BE2C (cell line): ENCODE results near the gene ATG2B.

Experiments
- DNase-seq: peaks from one replicate; pipeline ENCODE4 v3.0.0-alpha.2; 2020
- H3K27me3 ChIP-seq: fragments of 250-450 bp; sonication (Bioruptor Pico); 2 replicates; pipeline ENCODE4 v1.5.1; 2020; ENCODE audit warnings: mild to moderate bottlenecking
- H3K36me3 ChIP-seq: fragments of 250-450 bp; sonication (Bioruptor Pico); 2 replicates; pipeline ENCODE4 v1.5.1; 2020; ENCODE audit warnings: mild to moderate bottlenecking
- H3K4me1 ChIP-seq: fragments of 250-450 bp; sonication (Bioruptor Pico); 2 replicates; pipeline ENCODE4 v1.5.1; 2020
- H3K4me3 ChIP-seq: 2 replicates; pipeline ENCODE4 v1.5.1; 2011; ENCODE audit warnings: low read depth, low read length
- H3K9me3 ChIP-seq: fragments of 250-450 bp; sonication (Bioruptor Pico); 2 replicates; pipeline ENCODE4 v1.5.1; 2020
- TF ChIP-seq, protein P1 (sequence below): IDR thresholded peaks from 2 replicates; pipeline ENCODE4 v1.5.1; 2012; ENCODE audit warnings: mild to moderate bottlenecking, low read depth, low read length

ATG2B gene

DNA sequence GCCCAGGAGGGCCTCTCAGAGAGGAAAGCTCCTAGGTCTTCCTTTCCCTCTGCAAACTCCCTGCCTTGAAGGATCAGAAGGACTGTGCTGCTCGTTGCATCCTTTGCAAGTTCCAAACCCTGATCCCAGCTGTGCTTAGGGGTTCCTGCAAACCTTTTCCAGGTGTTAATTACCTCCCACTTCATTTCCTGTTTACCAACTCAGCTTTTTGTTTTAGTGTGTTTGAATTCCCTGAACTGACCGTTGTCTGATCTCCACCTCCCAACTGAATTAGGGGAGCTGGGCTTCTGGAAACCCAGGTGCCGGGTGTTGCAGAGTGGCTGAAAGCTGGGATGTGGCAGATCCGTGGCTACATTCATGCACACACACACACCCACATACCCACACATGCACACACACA is 127.7 kb downstream of the ATG2B start:
- no peak overlapping the region for H3K4me3 ChIP-seq
- no peaks in the 10 kb centered on the region for H3K9me3 ChIP-seq
- DNase-seq: no peak
- H3K27me3 ChIP-seq: no peaks in the 10 kb centered on the region
- H3K4me1 ChIP-seq: peaks cover 3% of the 10 kb centered on the region; the same call in 1 of the 2 replicates
- H3K36me3 ChIP-seq: no peaks in the 10 kb centered on the region; the same call in 1 of the 2 replicates
- TF ChIP-seq, protein P1, sequence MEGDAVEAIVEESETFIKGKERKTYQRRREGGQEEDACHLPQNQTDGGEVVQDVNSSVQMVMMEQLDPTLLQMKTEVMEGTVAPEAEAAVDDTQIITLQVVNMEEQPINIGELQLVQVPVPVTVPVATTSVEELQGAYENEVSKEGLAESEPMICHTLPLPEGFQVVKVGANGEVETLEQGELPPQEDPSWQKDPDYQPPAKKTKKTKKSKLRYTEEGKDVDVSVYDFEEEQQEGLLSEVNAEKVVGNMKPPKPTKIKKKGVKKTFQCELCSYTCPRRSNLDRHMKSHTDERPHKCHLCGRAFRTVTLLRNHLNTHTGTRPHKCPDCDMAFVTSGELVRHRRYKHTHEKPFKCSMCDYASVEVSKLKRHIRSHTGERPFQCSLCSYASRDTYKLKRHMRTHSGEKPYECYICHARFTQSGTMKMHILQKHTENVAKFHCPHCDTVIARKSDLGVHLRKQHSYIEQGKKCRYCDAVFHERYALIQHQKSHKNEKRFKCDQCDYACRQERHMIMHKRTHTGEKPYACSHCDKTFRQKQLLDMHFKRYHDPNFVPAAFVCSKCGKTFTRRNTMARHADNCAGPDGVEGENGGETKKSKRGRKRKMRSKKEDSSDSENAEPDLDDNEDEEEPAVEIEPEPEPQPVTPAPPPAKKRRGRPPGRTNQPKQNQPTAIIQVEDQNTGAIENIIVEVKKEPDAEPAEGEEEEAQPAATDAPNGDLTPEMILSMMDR: no peak

DNA sequence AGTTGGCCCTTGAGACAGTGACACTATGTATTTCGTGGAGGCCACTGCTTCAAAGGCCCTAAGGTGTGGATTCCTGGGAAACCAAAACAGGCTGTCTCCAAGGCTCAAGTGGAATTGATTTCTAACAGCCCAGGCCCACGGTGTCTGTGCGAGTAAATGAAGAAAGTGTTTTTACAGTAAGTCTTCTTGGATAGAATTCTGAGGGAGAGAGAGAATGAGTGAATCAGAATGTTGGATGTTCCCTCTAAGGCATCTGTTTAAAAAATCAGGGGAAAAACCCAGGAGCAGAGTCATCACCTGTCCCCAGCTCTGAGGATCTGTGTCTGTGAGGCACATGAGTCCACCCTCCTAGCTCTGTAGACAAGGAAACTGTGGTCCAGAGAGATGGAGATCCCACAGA is 129.5 kb downstream of the ATG2B start:
- TF ChIP-seq, protein P1: no peak
- Histone ChIP-seq H3K36me3 (no peaks in the 10 kb centered on the region), H3K4me3 (no peak overlapping the region), H3K27me3 (no peaks in the 10 kb centered on the region), H3K4me1 (peaks cover under 1% of the 10 kb centered on the region; the same call in 1 of the 2 replicates), H3K9me3 (no peaks in the 10 kb centered on the region)
- DNase-seq: no peak

DNA sequence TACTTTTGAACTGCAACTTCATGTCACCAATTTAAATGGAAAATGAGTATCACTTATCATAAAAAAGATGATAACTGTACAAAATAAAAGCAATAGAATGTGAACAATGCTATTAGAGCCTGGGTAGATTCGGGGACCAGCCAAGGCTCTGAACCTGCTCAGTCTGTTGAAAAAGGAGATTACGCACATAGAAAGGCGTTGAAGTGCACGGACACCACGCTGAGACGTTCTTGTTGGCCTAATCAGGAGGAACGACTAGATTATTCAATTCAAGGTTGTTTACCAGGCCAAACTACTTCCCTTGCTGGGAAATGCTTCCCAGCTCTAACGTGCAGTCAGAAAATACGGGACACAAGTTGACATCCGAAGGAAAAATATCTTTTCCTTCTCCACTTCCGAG is 130.6 kb downstream of the ATG2B start:
- no peak for DNase-seq

DNA sequence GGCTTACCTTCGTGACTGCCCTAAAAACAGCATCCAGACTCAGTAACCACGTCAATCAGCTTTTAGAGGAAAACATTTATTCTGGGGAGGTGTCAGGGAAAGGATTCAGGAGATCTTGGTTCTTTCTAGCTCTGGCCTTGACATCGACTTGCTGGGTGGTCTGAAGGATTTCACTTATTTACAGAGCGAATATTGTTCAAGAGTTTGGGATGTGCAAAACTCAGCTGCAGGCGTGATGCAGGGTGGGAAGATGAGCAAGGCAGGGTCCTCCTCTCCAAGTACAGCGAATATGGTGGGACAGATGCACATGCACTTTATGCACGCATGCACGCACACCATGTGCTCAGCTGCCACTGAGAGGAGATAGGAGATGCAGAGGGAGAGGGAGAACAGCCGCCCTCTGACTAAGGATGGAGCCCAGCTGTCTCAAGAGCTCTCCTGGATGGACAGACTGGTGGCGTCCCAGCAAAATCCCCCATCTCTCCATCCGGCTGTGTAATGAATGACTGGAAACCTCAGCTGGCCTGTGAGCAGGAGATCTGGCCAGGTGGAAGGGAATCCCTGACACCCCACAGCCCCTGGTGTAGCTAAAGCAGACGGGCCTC is 131.5 kb downstream of the ATG2B start:
- DNase-seq: no peak
- TF ChIP-seq, protein P1: no peak
- no peaks in the 10 kb centered on the region for H3K9me3 ChIP-seq
- no peaks in the 10 kb centered on the region for H3K27me3 ChIP-seq
- no peaks in the 10 kb centered on the region for H3K36me3 ChIP-seq
- no peak overlapping the region for H3K4me3 ChIP-seq
- H3K4me1 ChIP-seq: no peaks in the 10 kb centered on the region

More for the DNA sequence above, 130.6 kb downstream of the ATG2B start:
- Histone ChIP-seq H3K9me3 (no peaks in the 10 kb centered on the region), H3K4me1 (no peaks in the 10 kb centered on the region), H3K4me3 (no peak overlapping the region), H3K36me3 (no peaks in the 10 kb centered on the region), H3K27me3 (no peaks in the 10 kb centered on the region)
- TF ChIP-seq, protein P1: no peak

DNA sequence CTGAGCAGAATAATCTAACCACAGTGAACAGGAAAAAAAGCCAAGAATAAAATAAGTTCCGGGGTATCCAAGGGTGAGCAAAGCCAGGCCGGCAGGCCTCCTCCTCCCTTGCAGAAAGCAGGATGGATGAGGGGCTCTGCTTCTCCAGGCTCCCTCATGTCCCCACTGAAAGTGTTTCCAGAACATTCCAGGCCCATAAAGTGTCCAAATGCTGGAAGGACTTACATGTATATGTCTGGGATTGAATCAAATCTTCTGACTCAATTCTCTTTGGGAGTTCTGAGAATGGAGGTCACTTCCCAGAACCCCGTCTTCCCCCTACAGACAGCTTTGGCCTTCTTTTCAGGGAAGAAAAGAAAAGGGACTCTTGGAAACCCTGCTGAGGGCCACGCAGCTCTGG is 132.1 kb downstream of the ATG2B start:
- DNase-seq: no peak
- no peak overlapping the region for H3K4me3 ChIP-seq
- H3K27me3 ChIP-seq: no peaks in the 10 kb centered on the region
- no peaks in the 10 kb centered on the region for H3K36me3 ChIP-seq
- no peaks in the 10 kb centered on the region for H3K9me3 ChIP-seq
- TF ChIP-seq, protein P1: no peak
- peaks cover under 1% of the 10 kb centered on the region; the same call in 1 of the 2 replicates for H3K4me1 ChIP-seq

DNA sequence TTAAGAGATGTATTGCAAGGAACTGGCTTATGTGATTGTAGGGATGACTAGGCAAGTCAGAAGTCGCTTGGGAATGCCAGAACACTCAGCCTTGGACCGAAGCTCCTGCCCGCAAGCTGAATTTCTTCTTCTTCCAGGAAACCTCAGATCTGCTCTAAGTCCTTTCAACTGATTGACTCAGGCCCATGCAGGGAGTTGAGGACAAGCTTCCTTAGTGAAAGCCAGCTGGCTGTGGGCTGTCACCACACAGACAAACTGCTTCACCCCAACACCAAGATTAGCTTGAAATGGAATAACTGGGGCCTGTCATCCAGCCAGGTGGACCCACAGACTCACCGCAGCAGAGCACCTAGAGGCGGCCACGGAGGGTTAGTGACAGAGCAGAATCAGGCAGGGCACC is 133.8 kb downstream of the ATG2B start:
- DNase-seq: no peak
- no peaks in the 10 kb centered on the region for H3K36me3 ChIP-seq
- TF ChIP-seq, protein P1: no peak

More for the DNA sequence above, 133.8 kb downstream of the ATG2B start:
- Histone ChIP-seq H3K9me3 (no peaks in the 10 kb centered on the region), H3K4me3 (no peak overlapping the region), H3K4me1 (peaks cover 6% of the 10 kb centered on the region; the same call in 1 of the 2 replicates), H3K27me3 (no peaks in the 10 kb centered on the region)
